Superior temporal gyrus (tissue), 1 donor: ENCODE data around the gene ESYT2.
A peak's percentile ranks its signal among the peaks of the same experiment; 100 is the strongest.
"Not testable (repeated sequence)": the region's sequence is repeated elsewhere in the genome, so short reads cannot be mapped to it uniquely, and the experiment has no call there.

Experiments used
- DNase-seq: peaks from one replicate; pipeline ENCODE4 v3.0.0-alpha.2; 2016; ENCODE audit errors: extremely low spot score

The ESYT2 gene

DNA sequence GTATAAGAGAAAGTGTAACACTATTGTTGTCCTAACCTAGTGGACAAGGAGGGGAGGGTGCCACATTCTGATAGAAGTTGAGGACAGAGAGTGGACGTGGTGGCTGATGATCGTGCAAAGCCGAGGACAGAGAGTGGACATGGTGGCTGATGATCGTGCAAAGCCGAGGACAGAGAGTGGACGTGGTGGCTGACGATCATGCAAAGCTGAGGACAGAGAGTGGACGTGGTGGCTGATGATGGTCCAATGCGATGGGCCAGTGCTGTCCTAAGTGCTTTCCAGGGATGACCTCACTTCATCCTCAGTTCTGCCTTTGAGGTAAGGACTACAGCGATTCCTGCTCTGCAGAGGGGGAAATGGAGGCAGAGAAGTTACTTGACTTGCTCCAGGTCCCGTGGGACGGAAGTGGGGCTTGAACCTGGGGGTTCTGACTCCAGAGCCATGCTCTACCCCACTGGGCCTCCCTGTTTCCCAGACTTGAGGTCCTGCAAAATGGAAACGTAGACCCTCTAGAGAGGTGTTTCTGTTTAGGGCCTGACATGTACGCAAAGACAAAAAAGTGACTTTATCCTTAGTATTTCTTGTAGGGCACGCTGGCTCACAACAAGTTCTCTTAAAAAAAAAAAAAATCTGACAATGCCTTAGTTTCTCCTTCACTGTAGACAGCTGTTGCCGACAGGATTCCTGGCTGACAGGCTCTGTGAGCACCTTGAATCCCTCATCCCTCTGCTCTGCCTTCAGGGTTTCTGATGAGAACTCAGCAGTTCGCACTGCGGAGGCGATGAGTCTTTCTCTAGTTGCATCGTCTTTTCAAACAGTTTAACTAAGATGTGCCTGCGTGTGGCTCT is 104.4 kb downstream of the ESYT2 start:
- DNase-seq = no peak

DNA sequence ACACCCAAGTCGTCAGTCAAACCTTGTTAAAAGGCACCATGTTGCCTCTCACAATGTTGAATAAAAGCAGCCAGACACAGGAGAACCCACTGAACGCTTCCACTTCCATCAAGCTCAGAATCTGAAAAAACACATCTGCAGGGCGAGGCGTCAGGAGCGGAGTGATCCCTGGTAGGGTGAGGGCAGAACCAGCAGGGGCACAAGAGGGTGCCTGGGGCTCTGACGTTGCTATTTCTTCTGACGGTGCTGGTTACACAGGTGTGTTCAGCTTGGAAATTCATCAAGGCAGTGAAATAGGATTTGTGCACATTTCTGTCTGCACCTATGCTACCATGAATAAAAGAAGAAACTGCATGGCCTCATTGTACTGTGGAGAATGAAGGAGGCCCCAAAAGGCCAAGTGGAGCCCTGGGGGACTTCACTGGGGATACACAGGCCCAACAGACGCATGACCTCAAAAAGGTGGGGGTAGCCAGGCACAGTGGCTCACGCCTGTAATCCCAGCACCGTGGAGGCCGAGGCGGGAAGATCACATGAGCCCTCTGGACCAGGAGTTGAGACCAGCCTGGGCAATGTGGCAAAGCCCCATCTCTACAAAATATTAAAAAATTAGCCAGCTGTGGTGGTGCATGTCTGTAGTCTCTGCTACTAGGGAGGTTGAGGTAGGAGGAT is 105.5 kb downstream of the ESYT2 start:
- no peak for DNase-seq

DNA sequence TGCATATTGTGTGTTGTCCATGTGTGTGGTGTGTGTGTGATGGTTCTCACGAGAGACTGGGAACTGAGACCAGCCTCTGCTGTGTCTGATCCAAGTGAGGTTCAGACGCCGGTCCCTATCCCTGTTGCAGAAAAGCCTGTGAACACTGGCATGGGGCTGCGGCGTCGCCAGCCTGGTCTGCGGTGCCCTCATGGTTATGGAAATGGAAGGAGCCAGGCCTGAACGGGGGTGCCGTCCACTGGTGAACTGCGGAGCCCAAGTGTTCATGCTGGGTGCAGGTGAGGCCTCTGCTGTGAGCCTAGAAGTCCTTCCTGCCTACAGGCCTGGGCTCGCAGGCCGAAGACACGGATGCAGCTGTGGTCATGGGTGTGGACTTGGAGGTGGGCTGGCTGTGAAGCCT is 106.0 kb downstream of the ESYT2 start:
- DNase-seq = no peak

DNA sequence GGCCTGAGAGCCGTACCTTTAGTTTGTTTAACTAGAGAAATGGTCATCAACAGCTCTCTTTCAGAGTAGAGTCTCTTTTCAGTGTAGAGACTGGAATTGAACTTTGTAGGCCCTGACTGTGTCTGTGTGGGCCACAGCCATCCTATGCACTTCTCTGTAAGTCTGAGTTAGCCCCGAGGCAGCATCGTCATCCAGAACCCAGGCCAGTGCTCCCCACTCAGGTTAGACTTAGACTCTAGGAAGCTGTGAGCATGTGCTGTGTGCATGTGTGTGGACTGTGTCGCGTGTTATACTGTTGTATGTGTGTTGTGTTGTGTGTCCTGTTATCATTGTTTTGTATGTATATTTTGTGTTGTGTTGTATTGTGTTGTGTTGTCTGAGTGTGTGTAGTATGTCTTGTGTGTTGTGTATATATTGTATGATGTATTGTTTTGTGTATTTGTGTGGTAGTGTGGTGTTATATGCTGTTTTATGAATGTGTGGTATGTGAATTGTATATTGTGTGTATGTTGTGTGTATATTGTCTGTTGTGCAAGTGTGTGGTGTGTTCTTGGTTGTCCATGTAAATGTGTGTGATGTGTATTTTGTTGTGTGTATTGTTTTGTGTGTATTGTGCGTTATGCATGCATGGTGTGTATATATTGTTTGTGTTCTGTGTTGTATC is 106.6 kb downstream of the ESYT2 start:
- no peak for DNase-seq

DNA sequence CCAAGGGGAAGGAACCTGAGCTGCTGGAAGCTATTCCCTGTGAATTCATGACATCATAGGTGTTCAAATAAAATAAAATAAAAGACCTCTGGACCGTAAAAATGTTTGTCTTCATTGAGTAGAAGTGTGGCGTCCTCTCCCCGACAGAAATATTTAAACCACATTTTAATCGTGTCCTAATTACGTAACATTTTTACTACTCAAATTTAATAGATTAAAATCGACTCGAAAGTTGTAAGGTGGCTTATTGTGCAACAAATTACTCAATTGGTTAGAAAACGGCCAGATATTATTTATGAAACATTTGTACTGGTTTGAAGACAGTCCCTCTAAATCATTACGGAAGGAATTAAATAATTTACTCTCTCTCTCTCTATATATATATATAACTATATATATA is 109.2 kb downstream of the ESYT2 start:
- no peak for DNase-seq

DNA sequence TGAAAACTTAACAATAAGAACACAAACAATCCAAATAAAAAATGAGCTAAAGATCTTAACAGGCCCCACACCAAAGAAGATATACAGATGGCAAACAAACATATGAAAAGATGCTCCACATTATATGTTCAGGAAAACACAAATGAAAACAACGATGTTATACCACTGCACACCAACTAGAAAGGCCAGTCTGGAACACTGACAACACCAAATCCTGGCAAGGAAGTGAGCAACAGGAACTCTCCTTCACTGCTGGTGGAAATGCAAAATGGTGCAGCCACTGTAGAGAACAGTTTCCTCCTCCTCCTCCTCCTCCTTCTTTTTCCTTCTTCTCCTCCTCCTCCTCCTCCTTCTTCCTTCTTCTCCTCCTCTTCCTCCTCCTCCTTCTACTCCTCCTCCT is 112.5 kb downstream of the ESYT2 start:
- DNase-seq = no peak

DNA sequence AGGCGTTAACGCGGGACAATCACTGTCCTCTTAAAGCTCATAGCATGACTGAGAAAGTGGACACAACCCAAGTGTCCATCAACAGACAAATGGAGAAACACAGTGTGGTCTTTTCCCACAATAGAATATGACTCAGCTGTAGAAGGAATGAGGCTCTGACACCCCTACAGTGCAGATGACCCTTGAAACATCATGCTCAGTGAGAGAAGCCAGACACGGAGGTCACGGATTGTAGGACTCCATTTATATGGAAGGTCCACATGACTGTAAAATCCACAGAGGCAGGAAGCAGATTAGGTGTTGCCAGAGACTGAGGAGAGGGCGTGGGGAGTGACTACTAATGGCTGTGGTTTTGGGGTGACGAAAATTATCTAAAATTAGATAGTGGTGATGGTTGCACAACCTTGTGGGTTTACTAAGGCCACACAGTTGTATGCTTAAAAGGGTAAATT is 118.6 kb downstream of the ESYT2 start:
- no peak for DNase-seq

DNA sequence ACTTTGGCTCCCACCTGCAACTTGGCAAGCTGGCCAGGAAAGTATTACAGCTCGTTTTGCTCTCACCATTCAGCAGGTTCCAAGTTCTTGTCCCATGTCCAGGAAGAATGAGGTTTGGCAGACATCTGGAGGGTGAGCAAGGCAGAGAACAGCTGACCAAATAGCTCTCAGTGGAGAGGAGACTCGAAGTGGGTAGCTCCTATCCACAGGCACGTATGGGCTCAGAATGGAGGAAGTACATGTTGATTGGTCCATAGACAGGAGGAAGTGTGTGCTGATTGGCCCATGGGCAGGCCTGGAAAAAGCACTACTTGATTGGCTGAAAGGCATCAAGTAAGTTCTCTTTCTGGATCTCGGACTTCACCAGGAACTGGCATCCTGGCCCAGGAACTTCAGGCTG is 121.7 kb downstream of the ESYT2 start:
- no peak for DNase-seq

DNA sequence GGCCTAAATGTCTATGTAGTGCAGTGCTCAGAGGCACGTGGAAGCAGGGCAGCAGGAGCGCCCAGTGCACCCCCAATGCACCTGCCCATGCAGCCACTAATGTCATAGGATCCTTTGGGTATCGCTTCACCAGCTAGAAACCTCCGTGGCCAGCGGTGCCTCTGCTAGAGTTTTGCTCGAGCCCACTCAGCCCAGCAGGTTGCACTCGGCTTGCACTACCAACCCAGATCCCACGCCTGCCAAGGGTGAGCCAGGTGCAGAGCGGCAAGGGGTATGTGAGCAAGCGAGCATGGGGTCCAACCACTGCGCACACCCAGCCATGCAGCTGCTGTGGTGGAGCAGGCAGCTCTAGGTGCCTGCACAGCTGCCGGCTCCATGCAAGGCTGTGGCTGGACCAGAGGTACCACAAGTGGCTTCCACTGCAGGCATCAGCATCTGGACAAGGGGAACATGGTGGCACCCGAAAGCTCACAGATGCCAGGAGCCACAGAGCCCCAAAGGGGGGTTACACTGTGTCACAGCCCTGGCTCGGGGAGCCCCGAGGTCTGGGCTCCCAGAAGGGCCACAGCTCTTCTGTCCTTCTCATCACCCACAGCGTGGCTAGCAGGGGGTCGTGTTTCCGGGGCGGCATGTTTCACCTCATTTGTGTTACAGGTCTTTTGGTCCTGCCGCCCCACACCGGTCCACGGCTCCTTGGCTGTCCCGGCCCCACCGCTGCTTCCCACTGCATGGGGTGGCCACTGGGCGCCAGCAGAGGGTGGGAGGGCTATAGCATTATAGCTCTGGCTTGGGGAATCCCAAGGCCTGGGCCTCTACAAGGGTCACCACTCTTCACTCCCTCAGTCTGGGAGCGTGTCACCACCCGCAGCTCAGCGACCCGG is 122.4 kb downstream of the ESYT2 start:
- DNase-seq = no peak

DNA sequence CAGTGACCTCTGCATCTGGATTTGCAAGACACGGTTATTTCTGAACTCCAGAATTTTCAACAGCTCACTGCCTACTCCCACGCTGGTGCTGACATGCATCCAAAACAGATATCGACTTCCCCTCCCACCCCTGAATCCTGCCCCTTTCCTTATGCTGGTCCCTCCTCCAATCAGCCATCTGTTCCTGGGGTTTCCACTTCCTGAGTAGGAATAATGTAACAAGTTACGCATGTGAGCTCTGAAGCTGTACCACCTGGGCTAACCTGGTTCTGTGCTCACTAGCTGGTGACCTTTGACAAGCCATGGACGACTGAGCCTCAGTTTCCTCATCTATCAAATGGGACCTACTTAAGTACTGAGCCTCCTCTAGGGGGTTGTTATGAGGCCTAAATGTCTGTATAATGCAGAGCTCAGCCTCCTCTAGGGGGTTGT is 123.0 kb downstream of the ESYT2 start:
- DNase-seq = no peak

DNA sequence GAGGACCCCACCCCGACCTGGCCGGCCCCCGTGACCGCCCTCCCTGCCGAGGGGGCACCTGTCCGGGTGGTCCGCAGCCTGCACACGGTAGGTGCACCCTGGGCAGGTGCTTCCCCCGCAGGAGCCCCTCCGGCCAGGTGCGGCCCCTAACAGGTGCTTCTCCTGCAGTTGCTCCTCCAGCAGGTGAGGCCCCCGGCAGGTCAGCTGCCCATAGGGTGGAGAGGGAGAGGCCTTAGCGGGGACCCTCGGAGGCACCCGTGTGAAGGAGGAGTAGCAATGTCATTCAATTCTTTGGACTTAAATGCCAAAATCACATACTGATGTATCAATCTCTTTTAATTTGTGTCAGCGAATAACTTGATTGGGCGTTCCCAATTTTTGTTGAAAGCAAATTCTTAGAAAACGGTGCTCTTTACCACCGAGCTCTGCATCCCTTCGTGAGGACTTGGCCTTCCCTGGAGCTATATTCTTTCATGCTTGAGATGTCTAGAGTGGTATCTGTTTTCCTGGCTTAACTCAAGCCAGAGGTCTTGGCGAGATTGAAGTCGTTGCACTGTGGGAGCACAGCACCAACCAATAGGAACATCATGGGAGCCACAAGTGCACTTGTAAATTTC is 124.0 kb downstream of the ESYT2 start:
- DNase-seq = no peak

DNA sequence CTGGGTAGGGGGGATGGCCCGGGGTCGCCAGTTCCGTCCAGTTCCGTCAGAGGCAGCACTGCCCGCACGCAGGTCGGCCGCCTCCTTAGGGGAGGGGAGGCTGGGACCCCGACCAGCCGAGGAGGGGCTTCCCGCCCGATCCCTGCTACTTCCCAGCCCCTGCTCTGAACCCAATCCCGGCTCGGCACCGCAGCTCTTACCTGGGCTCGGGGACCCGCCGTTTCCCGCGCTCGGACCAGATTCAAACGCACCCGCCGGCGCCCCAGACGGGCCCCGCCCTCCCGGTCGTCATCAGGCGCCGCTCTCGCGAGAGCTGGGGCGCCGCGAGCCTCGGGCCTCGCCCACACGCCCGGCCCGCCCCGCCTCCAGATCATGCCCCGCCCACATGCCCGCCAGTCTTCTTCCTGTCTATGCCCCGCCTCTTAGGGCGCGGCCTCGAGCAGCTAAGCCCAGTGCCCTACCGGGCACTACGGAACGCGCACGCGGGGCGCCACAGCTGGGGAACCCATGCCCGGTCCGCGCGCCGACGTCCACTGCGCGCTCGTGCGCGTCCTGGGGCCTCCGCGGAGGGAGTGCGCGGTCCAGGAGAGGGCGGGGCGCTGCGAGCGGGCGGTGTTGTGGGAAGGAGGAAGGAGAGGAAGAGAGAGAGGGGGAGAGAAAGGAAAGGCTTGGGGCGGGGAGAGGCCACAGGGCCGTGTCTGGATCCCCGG is 124.6 kb downstream of the ESYT2 start, which contains the start of gene NCAPG2:
TSS of gene NCAPG2 (minus strand) at position 281 of the 710 bp plus-strand sequence. CDS start 2,905 bp downstream, outside the sequence.
- peak; percentile 93 for DNase-seq

DNA sequence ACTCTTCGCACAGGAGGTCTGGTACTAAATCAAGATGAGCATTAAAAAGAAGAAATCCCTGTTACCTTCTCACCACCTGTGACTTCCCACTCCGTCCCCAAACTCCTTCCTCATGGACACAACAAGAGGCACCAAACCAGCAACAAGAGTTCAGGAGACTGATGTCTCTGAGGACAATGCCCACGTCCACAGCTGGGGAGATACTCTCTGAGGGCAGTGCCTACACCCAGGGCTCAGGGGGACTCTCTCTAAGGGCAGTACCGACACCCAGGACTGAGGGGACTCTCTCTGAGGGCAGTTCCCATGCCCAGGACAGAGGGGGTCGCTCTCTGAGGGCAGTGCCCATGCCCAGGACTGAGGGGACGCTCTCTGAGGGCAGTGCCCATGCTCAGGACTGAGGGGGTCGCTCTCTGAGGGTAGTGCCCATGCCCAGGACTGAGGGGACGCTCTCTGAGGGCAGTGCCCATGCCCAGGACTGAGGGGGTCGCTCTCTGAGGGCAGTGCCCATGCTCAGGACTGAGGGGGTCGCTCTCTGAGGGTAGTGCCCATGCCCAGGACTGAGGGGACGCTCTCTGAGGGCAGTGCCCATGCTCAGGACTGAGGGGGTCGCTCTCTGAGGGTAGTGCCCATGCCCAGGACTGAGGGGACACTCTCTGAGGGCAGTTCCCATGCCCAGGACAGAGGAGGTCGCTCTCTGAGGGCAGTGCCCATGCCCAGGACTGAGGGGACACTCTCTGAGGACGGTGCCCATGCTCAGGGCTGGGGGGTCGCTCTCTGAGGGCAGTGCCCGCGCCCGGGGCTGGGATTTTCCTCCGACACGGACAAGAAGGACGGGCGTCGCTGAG is 125.4 kb downstream of the ESYT2 start:
- DNase-seq = not testable (repeated sequence)

DNA sequence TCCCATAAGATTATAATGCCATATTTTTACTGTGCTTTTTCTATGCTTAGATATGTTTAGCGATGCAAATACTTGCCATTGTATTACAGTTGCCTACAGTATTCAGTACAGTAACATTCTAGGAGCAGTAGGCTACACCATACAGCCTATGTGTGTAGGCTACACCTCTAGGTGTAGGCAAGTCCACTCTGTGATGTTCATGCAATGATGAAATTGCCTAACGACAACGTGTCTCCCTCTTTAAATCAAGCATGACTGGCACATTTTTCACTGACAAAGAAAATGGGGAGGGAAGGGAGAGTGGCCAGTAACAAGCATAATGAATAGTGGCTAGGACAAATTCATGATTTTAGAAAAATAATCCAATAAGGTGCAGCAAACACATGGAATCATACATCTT is 126.4 kb downstream of the ESYT2 start:
- no peak for DNase-seq

DNA sequence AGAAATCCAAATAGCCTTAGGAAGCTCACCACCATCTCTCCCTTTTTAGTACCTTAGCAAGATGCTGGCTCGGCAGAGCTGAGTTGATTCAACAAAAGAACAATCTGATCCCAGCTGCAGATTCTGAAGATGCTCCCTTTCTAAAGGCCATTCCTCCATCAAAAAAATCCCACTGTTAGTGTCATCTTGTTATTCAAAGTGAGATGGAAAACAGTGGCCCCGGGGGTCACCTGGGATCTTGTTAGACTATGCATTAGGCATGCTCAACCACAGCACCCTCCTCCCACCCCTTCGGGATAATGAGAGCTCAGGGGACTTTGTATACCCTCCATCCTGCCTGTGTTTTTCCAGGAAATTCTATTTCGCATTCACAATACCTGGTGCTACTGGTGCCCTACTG is 127.1 kb downstream of the ESYT2 start:
- DNase-seq = no peak

DNA sequence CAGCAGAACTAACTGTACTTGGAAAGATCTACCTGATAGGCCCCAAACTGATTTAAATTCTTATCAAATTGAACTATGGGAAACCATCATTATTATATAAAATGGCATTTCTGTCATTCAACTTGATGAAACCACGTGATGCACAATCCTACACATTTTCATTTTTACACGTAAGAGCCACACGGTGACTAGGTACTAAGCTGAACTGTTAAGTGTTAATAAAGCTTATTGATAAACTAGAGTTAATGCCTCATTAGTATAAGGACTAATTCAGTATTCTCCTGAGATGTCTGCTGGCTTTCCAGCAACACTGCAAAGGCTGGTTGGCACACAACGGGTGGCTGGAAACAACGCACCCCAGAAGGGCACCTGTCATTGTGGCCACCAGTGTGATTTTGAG is 129.3 kb downstream of the ESYT2 start:
- DNase-seq = no peak

DNA sequence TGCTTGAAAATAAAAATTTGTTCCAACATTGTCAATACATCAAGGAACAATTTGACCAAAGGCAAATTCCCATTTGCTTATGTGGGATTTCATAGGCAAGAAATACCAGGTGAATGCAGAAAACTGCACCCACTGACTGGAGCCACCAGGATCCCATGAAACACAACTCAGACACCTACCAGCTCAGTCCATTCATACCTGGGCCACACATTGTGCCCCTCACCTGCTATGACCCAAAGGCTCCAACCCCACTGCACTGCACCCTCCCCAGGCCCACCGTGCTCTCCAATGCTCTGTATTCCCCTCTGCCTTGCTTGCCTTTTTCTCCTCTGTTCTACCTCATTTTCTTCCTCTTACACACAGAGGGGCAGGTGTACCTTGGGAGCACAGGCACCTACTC is 130.0 kb downstream of the ESYT2 start:
- no peak for DNase-seq

DNA sequence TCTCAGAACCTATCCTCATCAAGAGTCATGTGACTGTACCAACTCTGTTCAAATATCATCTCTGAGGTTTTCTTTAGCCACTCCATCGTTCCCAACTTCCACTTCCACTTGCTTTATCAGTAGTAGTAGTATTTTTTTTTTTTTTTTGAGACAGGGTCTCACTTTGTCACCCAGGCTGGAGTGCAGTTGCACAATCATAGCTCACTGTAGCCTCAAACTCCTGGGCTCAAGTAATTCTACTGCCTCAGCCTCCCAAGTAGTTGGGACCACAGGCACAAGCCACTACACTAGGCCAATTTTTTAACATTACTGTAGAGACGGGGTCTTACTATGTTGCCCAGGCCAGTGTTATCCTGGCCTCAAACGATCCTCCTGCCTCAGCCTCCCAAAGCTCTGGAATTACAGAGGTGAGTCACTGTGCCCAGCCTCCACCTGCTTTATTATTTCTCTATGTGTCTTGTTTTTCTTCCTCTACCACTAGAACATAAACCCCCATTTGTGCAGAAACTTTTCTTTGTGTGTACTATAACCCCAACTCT is 130.6 kb downstream of the ESYT2 start:
- no peak for DNase-seq

DNA sequence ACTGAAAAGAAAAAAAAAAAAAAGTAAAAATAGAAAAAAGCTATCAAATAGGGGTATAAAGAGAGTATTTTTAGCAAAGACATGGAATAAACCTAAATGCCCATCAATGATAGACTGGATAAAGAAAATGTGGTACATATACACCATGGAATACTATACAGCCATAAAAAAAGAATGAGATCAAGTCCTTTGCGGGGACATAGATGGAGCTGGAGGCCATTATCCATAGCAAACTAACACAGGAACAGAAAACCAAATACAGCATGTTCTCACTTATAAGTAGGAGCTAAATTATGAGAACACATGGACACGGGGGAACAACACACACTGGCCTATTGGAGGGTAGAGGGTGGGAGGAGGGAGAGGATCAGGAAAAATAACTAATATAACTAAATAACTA is 131.7 kb downstream of the ESYT2 start:
- DNase-seq = not testable (repeated sequence)
